IMR-90 (cell line): ENCODE data around the gene SPTLC3. TPM values are rescaled to one million over a fixed set of nuclear protein-coding genes. Genes with fewer than 3 reads are reported as not detected.

Source experiments
- ATAC-seq: fragments of 200-7000 bp; cut with Tn5 transposase; 2 replicates; pipeline ENCODE4 v1.9.1; 2020; ENCODE audit warnings: low read depth, mild to moderate bottlenecking, moderate library complexity
- BruUV-seq: library from RNA; stranded (reverse); fragments of 400-500 nt; replicated peaks from 2 replicates; lab custom pipeline; 2021; lab: Mats Ljungman, UMichigan
- CTCF ChIA-PET: fragments of 300-600 bp; formaldehyde crosslinking; extraction: SDS; loops from one replicate; lab custom pipeline; 2021; ENCODE audit warnings: antibody characterized with exemption; lab: Yijun Ruan, JAX
- POLR2A ChIA-PET: fragments of 300-600 bp; sonication (Branson Sonifier 250); formaldehyde crosslinking; loops from one replicate; lab custom pipeline; 2022; ENCODE audit warnings: antibody characterized with exemption; ENCODE audit not compliant: unreplicated experiment; lab: Charles Lee
- DNase-seq: peaks from one replicate; pipeline ENCODE4 v3.0.0; 2013
- H2AFZ ChIP-seq: replicated peaks from 2 replicates; pipeline ENCODE3; 2013; ENCODE audit warnings: low read length, mild to moderate bottlenecking; ENCODE audit not compliant: poor library complexity
- H2AK5ac ChIP-seq: 2 replicates; pipeline ENCODE4 v1.6.1; 2013; ENCODE audit warnings: low read depth, low read length, inconsistent platforms
- H2AK9ac ChIP-seq: replicated peaks from 2 replicates; pipeline ENCODE3; 2013; ENCODE audit warnings: mild to moderate bottlenecking, low read depth, low read length, moderate library complexity; ENCODE audit not compliant: poor library complexity
- H2BK120ac ChIP-seq: 2 replicates; pipeline ENCODE4 v1.6.1; 2013; ENCODE audit warnings: low read depth, low read length, inconsistent platforms
- H2BK15ac ChIP-seq: 3 replicates; pipeline ENCODE4 v1.6.1; 2013; ENCODE audit warnings: low read depth, low read length, inconsistent platforms
- H2BK20ac ChIP-seq: 2 replicates; pipeline ENCODE4 v1.6.1; 2013; ENCODE audit warnings: low read depth, mild to moderate bottlenecking, inconsistent platforms, low read length, moderate library complexity
- H2BK5ac ChIP-seq: 2 replicates; pipeline ENCODE4 v1.6.1; 2013; ENCODE audit warnings: mild to moderate bottlenecking, low read depth, low read length, inconsistent platforms; ENCODE audit not compliant: poor library complexity, severe bottlenecking
- H3K14ac ChIP-seq: replicated peaks from 2 replicates; pipeline ENCODE4 v1.6.1; 2013; ENCODE audit warnings: low read depth, low read length, inconsistent platforms
- H3K18ac ChIP-seq: 2 replicates; pipeline ENCODE4 v1.6.1; 2013; ENCODE audit warnings: low read depth, low read length, control low read depth
- H3K23ac ChIP-seq: 2 replicates; pipeline ENCODE4 v1.6.1; 2013; ENCODE audit warnings: low read depth, low read length, inconsistent platforms
- H3K27ac ChIP-seq: 2 replicates; pipeline ENCODE4 v1.5.1; 2013; ENCODE audit warnings: mild to moderate bottlenecking, control low read depth, low read length; ENCODE audit not compliant: insufficient read depth
- H3K27me3 ChIP-seq: 2 replicates; pipeline ENCODE4 v1.6.1; 2013; ENCODE audit warnings: low read length; ENCODE audit not compliant: control insufficient read depth, insufficient read depth
- H3K36me3 ChIP-seq: 2 replicates; pipeline ENCODE4 v1.6.1; 2013; ENCODE audit warnings: low read length, mixed read lengths; ENCODE audit not compliant: control insufficient read depth, insufficient read depth
- H3K4ac ChIP-seq: 2 replicates; pipeline ENCODE4 v1.6.1; 2013; ENCODE audit warnings: low read depth, low read length, inconsistent platforms
- H3K4me1 ChIP-seq: 2 replicates; pipeline ENCODE4 v1.6.1; 2013; ENCODE audit warnings: low read length, mixed read lengths; ENCODE audit not compliant: control insufficient read depth, insufficient read depth
- H3K4me2 ChIP-seq: 2 replicates; pipeline ENCODE4 v1.6.1; 2013; ENCODE audit warnings: low read depth, mild to moderate bottlenecking, control low read depth, low read length, moderate library complexity
- H3K4me3 ChIP-seq: 2 replicates; pipeline ENCODE4 v1.5.1; 2013; ENCODE audit warnings: low read depth, mild to moderate bottlenecking, control low read depth, low read length, moderate library complexity; ENCODE audit not compliant: insufficient read depth
- H3K56ac ChIP-seq: 2 replicates; pipeline ENCODE4 v1.6.1; 2013; ENCODE audit warnings: low read length, inconsistent platforms; ENCODE audit not compliant: insufficient read depth; ENCODE audit errors: extremely low read depth
- H3K79me1 ChIP-seq, 2 experiments: 2 replicates each; pipeline ENCODE4 v1.6.1; 2013; ENCODE audit warnings: low read length in 2 of 2, inconsistent platforms in 1 of 2, low read depth in 1 of 2
- H3K9ac ChIP-seq: 2 replicates; pipeline ENCODE4 v1.6.1; 2013; ENCODE audit warnings: low read depth, low read length, control low read depth
- H3K9me1 ChIP-seq: 2 replicates; pipeline ENCODE4 v1.6.1; 2013; ENCODE audit warnings: low read length, inconsistent platforms; ENCODE audit not compliant: insufficient read depth
- H3K9me3 ChIP-seq: 2 replicates; pipeline ENCODE4 v1.6.1; 2013; ENCODE audit warnings: low read length; ENCODE audit not compliant: control insufficient read depth, insufficient read depth
- H4K20me1 ChIP-seq: 2 replicates; pipeline ENCODE4 v1.6.1; 2013; ENCODE audit warnings: low read length, inconsistent platforms; ENCODE audit not compliant: insufficient read depth
- H4K5ac ChIP-seq: 2 replicates; pipeline ENCODE4 v1.6.1; 2013; ENCODE audit warnings: mild to moderate bottlenecking, low read depth, low read length, control low read depth
- H4K8ac ChIP-seq, 2 experiments: 2 replicates each; pipeline ENCODE4 v1.6.1; 2013; ENCODE audit warnings: low read depth in 2 of 2, low read length in 2 of 2, control low read depth in 1 of 2, inconsistent platforms in 1 of 2
- H4K91ac ChIP-seq: 2 replicates; pipeline ENCODE4 v1.6.1; 2013; ENCODE audit warnings: low read depth, low read length, inconsistent platforms; ENCODE audit not compliant: insufficient read depth
- ELK1 ChIP-seq: fragments of 150-350 bp; IDR thresholded peaks from 2 replicates; pipeline ENCODE4 v1.6.1; 2016; ENCODE audit warnings: low read depth, mild to moderate bottlenecking, low read length, moderate library complexity, borderline replicate concordance
- NFE2L2 ChIP-seq: fragments of 150-350 bp; IDR thresholded peaks from 2 replicates; pipeline ENCODE4 v1.6.1; 2016; ENCODE audit warnings: low read depth, mild to moderate bottlenecking, low read length
- WGBS, 2 experiments: methylation state at CpG; one replicate each; pipeline versions ENCODE4 v1.1.5 to v1.1.7; 2013; ENCODE audit warnings: missing lambda C conversion rate in 2 of 2; ENCODE audit not compliant: insufficient read length in 1 of 2; ENCODE audit errors: extremely low coverage in 2 of 2; 5-methylcytosine and 5-hydroxymethylcytosine counted together
- dilution Hi-C: fragments of 300-500 bp; cut with HindIII; formaldehyde crosslinking; loops from one replicate; pipeline ENCODE4 v1.14.3; 2018; ENCODE audit warnings: low sequenced_read_pairs; ENCODE audit not compliant: unreplicated experiment
- in situ Hi-C: fragments of 300-500 bp; cut with MboI; formaldehyde crosslinking; loops from 3 replicates; pipeline ENCODE4 v1.14.3; 2019; ENCODE audit warnings: low sequenced_read_pairs, inconsistent platforms, mixed read lengths
- intact Hi-C: fragments of 100-400 bp; cut with micrococcal nuclease; formaldehyde crosslinking; loops from 2 replicates; pipeline ENCODE4 v1.10.0; 2022
- polyA plus RNA-seq, 3 experiments: library from polyadenylated mRNA; depleted of rRNA; stranded (reverse); fragments of >200 nt; gene quantifications; 2 replicates each; pipeline ENCODE4 v1.2.3, GENCODE V29; 2012; ENCODE audit warnings: low replicate concordance in 1 of 3
- total RNA-seq: library from RNA; depleted of rRNA; stranded (reverse); fragments of >200 nt; gene quantifications from 2 replicates; pipeline ENCODE4 v1.2.3, GENCODE V29; 2012

Gene SPTLC3
- total and polyA plus RNA-seq, 2 of the 4 experiments (the other 2 are of a cell fraction) = 0.44 to 1.6 TPM

GRCh38 chr20:13128173-13128572 lies 119.4 kb downstream of the SPTLC3 start:
- POLR2A ChIA-PET = no interaction called here
- H2AK5ac ChIP-seq = no peak overlapping the region
- H4K91ac ChIP-seq = no peak overlapping the region
- H3K4me1 ChIP-seq = peaks cover 3% of the 10 kb centered on the region; the same call in 1 of the 2 replicates
- TF ChIP-seq ELK1 (no peak), NFE2L2 (no peak)
- no peak overlapping the region for H4K5ac ChIP-seq
- H3K27ac ChIP-seq = no peak overlapping the region
- H3K4me2 ChIP-seq = no peak overlapping the region
- H3K4me3 ChIP-seq = no peak overlapping the region
- no peak overlapping the region for H3K9ac ChIP-seq
- CTCF ChIA-PET = no interaction called here
- no peak overlapping the region for H2BK120ac ChIP-seq
- in situ Hi-C loops (no loop called here), intact Hi-C loops (no loop called here), dilution Hi-C loops (no loop called here)
- no peaks in the 10 kb centered on the region for H3K9me1 ChIP-seq
- H3K56ac ChIP-seq = no peak overlapping the region
- DNase-seq (no peak), ATAC-seq (no peak)
- BruUV-seq = no TSS peak
- H3K18ac ChIP-seq = no peak overlapping the region
- H3K27me3 ChIP-seq = no peaks in the 10 kb centered on the region; the same call in none of the 2 replicates
- H4K20me1 ChIP-seq = no peaks in the 10 kb centered on the region
- H3K4ac ChIP-seq = no peak overlapping the region
- H2AFZ ChIP-seq = no peak overlapping the region
- no peak overlapping the region for H2BK15ac ChIP-seq
- no peak overlapping the region for H2BK5ac ChIP-seq
- H2AK9ac ChIP-seq = no peak overlapping the region
- H4K8ac ChIP-seq = no peak overlapping the region
- no peak overlapping the region for H3K23ac ChIP-seq
- H2BK20ac ChIP-seq = no peak overlapping the region
- H3K14ac ChIP-seq = no peak overlapping the region
- H3K9me3 ChIP-seq = no peaks in the 10 kb centered on the region
- H3K36me3 ChIP-seq = no peaks in the 10 kb centered on the region
- no CpG with 5 or more reads among the region's 1 CpG for WGBS, 2 experiments
- no peaks in the 10 kb centered on the region for H3K79me1 ChIP-seq
